Central memory CD4-positive, alpha-beta T cell (primary cell): ENCODE data around the gene TFAP2A.

Source experiments
- DNase-seq: peaks from one replicate; pipeline ENCODE4 v3.0.0; 2022

Gene TFAP2A

DNA sequence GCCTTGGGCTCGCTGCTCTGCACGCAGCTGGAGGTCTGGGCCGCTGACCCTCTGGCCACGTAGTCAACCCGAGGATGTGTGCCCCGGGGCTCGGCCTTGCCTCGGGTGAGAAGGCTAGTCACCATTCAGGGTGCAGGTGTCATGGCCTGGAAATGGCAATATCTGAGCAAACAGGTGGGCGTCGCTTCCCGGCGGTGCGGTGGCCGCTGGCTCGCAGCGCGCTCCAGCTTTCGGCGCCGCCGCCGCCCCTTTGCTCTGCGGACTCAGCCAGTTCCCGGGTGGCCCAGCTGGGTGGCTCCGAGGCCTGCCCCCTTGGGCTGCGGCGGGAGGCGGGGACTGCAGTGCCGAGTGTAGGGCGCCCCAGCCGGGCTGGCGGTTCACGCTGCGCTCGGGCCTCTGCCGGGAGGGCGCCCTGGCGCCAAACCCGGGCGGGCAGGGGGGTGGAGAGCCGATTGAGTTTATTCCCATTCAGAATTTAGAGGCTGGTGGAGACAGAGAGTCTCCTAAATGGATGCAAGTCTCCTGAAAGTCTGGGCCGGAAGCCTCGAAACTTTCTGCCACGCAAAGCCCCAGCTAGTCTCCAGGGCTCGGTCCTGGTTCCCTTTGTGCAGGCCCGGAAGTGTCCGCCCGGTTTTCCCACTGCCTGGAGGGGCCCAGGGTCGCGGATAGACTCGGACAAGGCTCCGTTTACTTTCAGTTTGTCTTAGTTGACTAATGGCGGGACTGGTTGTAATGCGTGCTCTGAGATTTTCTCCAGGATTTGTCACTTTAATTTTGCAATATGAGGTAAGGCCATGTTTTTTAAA, 11.3 kb upstream of the TFAP2A start:
- no peak for DNase-seq

DNA sequence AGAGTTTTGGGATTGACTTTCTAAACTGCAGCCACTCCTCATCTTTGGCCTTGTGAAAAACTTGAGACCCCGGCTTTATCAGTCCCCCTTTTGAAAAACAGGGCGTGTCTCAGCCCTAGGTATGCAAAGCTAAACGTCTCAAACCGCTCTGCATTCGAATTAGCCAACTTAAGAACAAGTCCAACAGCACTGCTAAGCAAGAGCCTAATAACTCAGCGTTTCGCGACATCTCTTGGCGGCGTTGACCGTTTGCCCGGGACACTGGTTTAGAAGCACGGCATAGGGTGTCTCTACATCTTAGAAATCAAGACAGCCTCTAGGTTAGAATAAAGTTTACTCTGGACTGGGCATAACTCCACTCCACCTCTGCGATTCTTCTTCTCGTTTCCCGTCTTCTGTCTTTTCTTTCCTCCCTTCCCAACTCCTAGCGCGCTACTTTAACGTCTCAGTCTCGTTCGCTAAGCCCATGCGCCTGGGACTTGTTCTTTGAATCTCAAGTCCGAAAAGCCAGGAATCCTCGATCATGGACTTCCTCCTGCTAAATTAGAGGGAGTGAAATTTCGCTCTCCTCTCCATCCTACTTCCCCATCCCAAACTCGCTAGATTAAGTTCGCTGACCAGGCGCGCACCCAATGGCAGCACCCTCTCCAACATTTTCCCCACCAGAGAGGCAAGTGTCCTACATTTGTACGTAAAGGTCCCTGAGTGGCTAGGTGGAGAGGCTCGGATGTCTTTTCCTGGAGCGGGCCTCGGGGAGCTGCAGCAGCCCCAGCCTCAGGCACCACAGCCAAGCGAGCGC, 10.5 kb upstream of the TFAP2A start:
- no peak for DNase-seq

DNA sequence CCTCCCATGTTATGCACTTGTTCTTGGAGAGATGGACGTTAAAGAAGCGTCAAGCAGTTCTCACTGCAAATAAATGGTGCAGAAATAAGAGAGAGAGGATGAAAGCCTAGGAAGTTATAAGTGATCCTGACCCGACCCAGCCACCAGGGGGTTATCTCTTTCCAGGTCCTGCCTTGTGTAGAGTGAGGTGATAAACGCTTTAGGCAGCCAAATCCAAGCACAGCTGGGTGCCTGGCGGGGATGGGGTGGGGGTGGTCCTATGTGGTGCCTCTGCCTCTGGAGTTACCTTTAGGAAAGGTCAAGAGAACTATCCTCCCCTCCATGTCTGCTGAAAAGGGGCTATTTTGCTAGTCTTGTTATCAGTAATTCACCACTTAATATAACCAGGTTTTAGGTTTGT, 9.2 kb upstream of the TFAP2A start:
- DNase-seq, result no peak

DNA sequence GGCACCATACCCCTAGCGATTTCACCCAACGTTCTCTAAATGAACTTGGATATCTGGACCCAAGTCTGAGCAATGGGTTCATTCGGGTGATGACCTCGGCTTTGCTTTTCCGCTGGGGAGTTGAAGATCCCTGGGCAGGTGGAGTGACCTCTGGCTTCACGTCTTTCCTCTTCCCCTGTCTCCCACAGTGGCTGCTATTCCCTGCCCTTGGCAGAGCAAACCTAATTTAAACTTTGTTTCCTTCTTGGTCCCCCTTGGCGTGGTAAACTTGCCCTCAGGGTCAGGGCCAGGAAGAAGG, 7.8 kb upstream of the TFAP2A start:
- DNase-seq, result no peak

DNA sequence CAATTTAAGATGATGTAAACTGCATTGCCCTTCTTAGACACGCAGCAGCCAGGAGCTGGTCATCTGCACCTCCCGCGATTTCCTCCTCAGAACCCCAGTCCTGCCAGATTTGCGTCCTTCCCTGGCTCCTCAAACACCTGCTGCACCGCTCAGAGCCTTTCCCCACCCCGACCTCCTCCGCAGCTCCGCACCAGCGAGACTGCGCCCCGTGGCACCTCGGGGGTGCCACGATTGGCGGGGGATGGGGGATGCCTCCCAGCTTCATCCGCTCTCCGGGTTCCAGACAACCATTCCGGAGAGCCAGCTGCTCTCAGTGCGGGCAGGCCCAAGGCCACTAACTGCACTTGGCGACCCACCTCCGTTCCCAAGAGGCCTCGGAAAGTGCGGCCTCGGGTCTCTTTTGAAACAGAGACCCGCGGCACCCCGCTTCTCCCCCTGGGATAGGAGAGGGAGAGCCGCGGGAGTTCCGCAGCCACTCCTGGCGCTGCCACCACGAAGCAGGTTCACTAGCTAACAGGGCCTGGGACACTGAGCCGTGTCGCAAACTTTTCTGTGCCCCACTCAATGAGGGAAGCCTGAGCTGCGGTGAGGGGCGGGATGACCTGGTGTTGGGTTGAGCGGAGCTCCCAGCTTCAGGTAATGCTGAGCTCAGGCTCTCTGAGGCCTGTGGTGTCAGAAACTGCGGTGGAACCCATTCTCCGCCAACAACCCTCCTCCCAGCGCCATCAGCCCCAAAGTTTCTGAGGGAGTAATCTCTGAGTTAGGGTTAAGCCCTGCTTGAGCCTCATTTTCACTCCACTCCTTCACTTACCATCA, 7.3 kb upstream of the TFAP2A start:
- no peak for DNase-seq

DNA sequence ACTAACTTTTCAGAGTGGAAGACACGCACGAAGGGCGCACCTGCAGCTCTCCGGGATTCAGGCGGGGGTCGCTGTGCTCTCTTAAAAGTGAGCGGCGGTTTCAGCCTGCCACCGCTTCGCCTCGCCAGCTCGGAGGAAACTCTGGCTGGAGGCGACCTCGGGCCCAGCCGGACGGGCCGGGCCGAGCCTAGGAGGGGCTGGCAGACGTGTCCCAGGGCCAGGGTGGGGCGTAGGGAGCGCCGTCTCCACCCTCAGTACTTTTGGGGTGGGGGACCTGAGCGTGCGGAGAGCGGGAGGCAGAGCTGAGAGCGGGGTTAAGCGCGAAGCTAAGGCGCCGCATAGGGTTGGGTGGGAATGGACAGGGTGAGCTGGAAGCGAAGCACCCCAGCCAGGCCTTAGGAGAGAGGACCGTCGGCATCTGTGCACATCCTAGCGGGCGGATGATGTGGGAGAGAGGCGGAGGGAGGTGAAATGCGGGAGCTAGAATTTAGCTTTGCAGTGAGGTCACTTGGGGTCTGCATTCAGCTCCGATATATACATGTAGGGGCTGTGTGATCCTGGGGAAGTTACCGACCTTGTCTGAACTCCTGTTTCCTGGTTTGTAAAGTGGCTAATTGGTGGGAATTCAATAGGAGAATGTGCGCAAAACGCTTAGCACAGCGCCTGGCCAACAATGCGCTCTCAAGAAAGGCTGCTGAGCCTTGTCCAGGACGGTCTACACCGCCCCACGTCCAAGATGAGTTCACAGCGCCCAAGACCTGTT, 6.5 kb upstream of the TFAP2A start:
- no peak for DNase-seq

DNA sequence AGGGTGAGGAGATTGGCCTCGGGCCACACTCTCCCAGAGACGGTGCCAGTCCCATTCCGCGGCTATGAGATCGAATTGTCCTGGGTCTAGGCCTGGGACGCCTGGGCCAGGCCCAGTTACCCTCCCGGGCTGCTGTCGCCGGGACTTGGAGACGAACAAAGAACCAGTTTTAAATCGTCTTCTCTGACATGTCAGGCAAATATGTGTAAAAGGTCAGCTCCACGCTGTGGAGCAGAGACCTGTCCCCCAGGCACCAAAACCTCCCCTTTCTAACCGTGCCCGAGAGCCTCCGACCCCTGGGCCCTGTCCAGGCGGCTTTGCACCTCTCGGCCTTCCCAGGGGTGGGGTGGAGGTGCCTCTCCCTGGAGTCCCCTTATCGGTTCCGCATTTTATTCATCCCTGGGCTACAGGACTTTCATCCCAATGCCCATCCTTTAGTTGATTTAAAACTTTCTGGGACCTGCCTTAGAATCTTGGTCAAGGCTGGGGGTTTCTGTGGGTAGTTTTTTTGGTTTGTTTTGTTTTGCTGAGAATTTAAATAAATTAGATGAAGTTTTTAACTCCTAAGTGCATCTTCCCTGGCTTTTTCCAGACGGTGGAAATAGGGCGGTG, 5.8 kb upstream of the TFAP2A start:
- no peak for DNase-seq

DNA sequence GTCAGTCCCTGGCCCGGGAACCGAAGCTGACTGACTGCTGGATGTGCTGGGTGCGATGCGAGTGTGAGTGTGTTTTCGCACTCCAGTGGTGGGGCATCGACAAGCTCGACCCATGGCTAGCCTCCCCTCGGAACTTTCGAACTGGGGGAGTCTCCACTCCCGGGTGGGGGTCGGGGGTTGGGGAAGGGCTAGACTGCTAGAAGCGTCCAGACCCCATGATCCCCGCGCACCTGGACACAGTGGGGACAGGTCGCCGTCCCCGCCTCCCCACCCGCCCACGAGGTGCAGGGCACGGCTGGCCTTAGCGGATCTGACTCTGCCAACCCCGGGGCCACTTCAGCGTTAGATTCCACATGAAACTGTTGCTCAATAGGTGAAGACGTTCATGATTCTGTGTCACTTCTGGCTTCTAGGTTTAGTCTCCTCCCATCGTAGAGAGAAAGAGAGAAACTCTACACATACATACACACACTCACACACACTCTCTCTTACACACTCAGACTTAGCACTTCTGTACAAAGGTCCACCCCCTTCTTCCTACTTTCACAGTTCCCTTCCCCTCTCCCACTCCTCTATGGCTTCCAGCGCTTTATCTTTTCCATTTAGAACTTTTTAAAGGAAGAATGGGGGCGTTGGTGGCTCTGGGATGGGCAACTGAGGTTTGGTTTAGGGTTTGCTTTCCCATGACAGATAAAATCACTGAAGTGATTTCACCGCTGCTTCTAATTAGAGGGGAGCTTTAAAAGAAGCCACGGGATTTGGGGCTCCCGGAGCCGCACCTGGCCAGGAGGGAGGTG, 5.1 kb upstream of the TFAP2A start:
- no peak for DNase-seq

DNA sequence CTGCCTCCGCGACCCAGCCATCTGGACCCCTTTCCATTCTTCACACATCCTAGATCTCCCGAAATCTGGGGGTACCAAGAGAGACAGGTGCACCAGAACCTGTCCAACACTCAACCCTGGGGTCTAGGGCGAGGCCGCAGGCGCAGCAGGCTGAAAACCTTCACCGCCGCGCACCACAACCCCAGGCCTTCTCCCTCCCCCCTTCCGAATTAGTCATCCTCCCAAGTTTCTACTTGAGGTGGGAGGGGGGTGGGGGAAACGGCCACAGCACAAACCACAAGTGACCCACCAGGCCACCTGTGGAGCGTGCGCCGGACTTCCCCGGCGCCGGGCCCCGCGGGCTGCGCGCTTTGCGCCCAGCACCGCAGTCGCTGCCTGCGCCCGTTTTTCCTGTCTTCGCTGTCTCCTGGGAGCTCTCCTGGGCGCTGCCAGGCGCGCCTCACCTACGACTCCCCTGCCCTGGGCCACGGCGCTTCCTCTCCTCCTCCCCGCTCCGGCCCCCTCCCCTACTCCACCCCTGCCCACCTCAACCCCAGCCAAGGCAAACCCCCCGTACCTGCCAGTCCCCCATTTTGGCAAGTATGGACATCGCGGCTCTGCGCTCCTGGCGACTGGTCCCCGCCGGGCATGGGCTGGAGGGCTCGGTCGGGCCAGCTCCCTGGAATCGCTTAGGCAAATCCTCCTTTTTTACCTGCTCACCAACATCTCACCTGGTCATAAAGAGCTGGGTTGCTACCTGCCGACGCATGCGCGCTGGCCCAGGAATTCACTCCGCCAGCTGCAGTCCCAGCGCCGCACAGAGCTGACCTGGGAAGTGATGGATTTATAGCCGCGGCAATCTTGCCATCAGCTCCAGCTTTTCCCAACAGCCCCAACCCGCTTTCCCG, 4.2 kb upstream of the TFAP2A start:
- DNase-seq, result no peak

DNA sequence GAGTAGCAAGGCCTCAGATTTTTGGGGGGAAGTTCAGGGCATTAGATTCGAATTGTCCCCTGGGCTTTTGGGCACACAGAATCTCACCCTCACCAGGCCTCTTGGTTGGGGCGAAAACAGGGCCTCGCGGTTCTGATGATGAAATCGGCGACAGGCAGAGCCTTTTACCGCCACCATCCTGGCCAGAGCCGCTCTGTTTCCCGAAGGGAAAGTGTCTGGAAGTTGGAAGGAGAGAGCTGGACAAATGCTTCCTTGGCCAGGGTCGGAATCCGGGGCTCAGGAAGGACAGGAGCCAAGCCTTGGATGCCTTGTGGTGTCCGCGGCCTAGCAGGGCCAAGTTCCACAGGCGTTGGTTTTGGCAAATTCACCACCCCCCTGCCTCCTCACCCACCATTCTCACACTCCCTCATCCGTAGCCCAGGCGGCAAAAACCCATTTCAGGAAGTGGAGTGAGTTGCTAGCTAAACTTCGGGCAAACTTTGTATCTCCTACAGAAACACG, 3.5 kb upstream of the TFAP2A start:
- no peak for DNase-seq

DNA sequence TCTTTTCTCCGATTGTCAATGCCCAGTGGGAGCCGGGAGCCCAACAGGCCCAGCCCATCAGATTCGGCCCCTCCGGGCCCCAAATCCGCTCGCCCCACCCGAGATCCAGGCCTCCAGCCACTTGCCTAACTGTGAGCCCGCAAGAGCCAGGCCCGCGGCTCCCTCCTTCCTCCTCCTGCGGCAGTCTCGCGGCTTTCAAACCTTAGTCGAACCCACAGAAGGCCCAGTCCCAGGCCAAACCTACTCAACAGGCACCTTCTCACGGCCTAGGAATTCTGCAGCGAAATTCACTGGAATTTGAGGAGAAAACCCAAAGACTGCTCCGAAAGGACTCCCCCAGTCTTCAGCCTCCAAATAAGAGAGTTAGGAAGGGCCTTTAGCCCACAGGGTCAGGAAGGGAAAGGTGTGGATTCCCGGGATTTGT, 2.8 kb upstream of the TFAP2A start:
- no peak for DNase-seq

DNA sequence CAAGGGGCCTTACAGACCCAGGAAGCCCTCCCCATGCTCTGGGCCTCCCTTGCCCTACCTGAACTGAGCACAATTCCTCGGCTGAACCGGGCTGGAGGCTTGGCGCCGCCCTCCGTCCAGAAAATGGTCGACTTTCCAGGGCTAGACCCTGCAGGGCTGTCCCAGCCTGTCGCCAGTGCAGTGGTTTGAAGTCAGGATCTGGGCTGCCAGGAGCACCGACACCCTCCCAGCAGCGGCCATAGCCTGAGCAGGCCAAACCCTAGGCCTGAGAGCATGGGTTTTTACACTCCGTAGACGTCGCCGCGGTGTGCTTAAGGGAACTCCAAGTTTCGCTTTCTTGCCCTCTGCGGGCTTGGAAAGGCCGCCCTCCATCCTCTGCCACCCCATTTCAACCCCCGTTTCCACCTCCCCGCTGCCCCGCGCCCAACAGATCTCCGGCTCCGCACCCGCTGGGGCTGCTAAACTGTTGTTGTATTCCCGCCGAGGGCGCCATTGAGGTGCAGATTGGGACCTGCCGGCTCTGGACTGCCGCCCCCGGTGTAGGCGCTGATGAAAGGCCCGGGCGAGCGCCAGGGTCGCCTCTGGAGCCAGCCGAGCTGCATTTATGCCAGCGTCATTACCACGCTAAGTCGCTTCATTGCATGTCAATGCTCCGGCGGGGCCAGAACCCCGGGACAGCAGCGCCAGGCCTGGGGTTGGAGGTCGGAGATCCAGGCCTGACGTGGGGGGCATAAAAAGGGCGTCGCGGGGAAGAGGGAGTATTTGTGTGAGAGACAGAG, 2.2 kb upstream of the TFAP2A start:
- DNase-seq, result no peak

DNA sequence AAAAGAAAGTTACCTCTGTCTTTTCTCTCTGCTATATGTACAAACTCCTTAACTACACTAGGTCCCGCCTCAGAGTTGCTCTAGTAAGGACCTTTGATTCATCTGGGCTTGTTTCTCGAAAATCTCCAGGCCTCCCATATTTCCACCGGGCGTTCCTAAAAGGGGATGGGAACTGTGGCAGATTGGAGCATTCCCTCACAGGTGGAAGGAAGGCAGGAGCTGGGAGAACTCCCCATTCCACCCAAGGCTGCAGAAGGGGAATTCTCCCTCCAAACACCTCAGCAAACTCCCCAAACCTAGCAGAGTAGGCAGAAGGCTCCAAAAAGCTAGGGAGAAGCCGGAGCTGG, 1.6 kb upstream of the TFAP2A start:
- no peak for DNase-seq

DNA sequence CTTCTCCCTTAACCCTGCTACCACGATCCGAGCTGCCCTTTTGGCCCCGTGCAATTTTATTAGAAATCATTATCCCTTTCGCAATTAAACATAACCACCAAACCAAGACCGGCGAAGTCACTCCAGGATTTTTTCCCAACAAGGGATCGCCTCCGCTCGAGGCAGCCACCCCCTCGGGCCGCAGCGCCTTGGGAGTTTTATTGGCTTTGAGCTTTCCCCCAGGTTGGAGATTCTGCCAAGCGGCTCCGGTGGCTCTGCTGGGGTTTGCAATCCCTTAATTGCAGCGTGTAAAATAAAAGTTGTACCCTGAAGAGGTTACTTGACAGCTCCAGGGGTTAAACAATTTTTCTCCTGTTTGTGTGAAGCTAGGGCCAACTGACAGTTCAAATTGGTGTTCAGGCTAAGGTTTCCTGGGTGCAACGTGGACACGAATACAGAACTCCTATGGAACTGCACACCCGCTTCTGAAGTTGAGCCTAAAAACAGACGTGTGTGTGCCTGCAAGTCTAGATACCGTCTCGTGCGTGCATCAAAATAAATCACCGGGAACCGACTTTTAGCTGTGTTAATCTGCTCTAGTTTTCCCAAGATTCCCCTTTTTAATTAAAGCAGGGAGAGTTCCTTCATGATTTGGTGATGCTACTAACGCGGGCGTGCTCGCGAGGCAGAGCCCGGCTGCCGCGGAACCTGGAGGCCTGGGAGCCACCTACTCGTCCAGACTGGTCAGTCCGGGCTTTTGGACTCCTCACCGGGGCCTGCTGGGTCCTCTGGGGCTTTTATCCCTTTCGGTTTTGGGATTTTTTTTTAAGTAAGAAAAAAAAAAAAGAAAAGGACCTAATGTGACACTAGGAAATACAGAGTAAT, 975 bp upstream of the TFAP2A start:
- no peak for DNase-seq

DNA sequence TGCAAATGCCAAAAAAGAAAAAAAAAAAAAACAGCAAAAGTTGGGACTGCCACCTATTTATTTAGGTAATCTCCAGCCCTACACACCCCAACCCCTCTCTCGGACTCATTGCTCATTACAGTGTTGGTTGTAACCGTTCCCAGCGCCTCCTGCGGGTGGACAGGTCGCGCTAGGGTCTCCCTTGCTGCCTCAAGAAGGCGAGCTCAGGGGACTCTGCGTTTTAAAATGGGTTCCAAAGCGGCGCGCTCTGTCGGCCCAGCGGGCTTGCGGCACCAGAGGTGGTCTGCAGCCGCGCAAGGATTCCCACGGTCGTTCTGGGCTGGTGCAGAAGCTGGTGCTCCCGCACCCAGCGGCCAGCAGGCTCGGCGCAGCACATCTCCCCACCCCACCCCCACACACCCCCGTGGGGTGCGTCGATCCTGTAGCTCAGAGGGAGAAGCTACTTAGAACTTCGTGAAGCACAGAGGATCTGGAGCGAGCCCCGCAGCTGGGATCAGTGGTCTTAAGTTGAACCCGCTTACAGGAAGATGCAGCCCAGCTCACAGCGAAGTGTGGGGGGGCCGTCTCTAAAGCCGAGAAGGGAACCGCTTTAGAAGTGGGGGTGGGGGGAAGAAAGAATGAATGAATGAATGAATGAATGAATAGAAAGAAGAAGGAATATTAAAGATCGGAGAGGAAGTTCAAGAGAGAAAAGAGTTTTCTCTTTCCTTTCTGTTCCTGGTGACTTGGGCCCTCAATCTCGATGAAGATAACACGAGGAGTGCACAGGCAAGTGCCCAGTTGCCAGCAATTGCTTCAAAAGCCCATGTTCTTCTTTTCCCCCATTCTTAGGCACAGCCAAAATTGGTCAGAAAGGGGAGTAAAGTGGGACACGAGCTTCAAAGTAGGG, 780 bp downstream of the TFAP2A start:
- no peak for DNase-seq

DNA sequence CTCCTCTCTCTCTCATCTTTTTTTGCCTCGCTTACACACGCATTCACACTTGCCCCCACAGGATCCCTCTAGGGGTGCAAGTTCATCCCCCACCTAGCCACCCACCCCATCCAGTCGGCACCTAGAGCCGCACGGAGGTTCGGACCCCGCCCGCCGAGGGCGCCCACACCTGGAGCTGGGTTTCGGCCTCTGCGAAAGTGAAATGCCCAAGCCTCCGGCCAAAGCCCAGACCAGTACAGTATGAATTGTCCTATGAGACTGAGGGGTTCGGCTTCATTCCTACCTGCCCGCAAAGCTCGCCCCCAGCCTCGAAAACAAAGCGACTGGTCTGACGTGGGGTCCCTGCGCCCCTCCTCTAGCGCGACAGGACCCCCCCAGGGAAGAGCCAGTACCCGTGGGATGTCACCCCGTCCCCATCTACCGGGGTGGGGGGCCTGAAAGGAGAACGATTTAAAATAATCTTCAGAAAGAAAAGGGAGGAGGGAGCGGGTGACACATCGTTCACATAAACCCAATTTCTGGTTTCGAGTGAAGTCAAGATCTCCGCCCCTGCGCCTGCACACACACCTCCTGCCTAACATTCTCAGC, 1.5 kb downstream of the TFAP2A start:
- DNase-seq, result no peak
